ENCODE measurements around the gene PCBP3. TPM values are rescaled to one million over a fixed set of nuclear protein-coding genes. Genes with fewer than 3 reads are reported as not detected.
"Not testable (repeated sequence)": the region's sequence is repeated elsewhere in the genome, so short reads cannot be mapped to it uniquely, and the experiment has no call there.

Gene PCBP3
- total RNA-seq, 1 experiment from 2014 or later = 3.7 TPM

DNA sequence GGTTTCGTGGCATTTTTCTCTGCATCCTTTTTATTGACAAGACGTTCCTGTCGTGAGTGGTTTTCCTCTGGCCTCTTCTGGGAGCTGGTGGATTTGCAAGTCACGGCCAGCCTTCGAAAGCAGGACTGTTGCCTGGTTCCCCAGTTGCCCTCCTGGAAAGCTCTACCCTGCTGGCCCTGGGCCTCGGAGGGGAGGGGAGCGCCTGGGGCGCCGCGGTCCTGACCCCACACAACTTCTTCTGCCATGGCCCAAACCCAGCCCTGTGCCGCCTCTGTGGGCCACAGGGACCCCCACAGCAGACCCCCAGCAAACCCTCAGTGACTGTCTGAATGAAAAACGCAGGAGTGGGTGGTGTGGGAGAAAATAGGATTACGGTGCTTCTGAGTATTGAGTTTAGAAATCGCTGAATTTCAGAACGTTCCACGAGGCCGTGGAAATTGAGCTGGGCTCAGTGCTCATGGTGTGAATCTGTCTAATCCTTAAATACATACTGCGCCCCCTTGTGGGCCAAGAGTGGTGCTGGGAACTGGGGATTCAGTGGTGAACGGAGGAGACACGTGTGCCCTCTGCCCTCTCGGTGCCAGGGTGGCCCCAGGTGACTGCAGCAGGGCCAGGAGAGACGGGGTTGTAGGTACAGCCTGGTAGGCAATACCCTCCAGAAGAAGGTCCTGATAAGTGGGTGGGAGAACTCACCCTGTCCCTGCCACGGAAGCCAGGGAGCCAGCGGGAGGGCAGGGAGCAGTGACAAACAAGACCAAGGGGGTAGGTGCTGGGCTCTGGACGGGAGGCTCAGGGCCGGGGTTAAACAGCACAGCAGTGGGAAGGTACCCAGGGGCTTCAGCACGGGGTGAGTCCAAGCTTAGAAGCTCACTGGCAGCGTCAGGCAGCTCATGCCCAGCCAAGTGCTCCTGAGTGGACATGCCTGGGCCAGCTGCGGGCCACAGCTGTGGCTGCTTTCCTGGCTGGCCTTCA is 236.9 kb downstream of the PCBP3 start:
- no TSS peak for BruUV-seq (replicated peaks)
- Mint-ChIP-seq H3K27me3 (ENCODE audit: insufficient read depth, unreplicated experiment) (no peaks in the 10 kb centered on the region), H3K4me3 (ENCODE audit: unreplicated experiment) (peak overlapping the region; percentile 18), H3K36me3 (ENCODE audit: insufficient read depth, unreplicated experiment) (peaks cover 5% of the 10 kb centered on the region), H3K4me1 (ENCODE audit: insufficient read depth, unreplicated experiment) (peaks cover 9% of the 10 kb centered on the region), H3K27ac (ENCODE audit: low read depth, unreplicated experiment) (peak overlapping the region; percentile 67), H3K9me3 (ENCODE audit: unreplicated experiment) (no peaks in the 10 kb centered on the region)
- ChIA-PET CTCF (interaction anchor here (0.5 to 1.9 kb wide), 14 partner anchors 9 to 766 kb away, joined by 3 to 7 read pairs (median 4); no protein-coding TSS in a partner anchor), POLR2A (interaction anchor here (1.2 kb wide), 1 partner anchor 27 kb away, joined by 3 read pairs; no protein-coding TSS in a partner anchor)
- peak; percentile 93 for DNase-seq (ENCODE audit: unreplicated experiment)
- TF ChIP-seq, protein P1, sequence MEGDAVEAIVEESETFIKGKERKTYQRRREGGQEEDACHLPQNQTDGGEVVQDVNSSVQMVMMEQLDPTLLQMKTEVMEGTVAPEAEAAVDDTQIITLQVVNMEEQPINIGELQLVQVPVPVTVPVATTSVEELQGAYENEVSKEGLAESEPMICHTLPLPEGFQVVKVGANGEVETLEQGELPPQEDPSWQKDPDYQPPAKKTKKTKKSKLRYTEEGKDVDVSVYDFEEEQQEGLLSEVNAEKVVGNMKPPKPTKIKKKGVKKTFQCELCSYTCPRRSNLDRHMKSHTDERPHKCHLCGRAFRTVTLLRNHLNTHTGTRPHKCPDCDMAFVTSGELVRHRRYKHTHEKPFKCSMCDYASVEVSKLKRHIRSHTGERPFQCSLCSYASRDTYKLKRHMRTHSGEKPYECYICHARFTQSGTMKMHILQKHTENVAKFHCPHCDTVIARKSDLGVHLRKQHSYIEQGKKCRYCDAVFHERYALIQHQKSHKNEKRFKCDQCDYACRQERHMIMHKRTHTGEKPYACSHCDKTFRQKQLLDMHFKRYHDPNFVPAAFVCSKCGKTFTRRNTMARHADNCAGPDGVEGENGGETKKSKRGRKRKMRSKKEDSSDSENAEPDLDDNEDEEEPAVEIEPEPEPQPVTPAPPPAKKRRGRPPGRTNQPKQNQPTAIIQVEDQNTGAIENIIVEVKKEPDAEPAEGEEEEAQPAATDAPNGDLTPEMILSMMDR (IDR thresholded peaks at IDR 0.05; ENCODE audit: unreplicated experiment) = peak; percentile 49
- intact Hi-C loops (cut with micrococcal nuclease) = loop anchor here (5.0 kb wide), 1 partner anchor 328 kb away; no protein-coding TSS in a partner anchor

DNA sequence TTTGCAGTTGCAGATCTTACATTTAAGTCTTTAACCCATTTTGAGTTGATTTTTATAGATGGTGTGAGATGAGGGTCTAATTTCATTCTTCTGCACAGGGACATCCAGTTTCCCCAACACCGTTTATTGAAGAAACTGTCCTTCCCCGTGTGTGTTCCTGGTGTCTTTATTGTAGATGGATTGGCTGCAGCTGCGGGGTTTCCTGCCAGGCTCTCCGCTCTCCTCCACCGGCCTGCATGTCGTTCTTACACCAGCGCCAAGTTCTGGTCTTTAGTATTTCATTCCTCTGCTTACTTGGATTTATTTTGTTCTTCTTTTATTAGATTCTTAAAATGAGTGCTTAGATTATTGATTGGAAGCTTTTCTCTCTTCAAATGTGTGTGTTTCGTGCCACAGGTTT is 239.1 kb downstream of the PCBP3 start:
- no peaks in the 10 kb centered on the region for H3K9me3 Mint-ChIP-seq (ENCODE audit: unreplicated experiment)
- no peak overlapping the region for H3K4me3 Mint-ChIP-seq (ENCODE audit: unreplicated experiment)
- TF ChIP-seq, protein P1 (IDR thresholded peaks at IDR 0.05; ENCODE audit: unreplicated experiment) = no peak
- peaks cover 15% of the 10 kb centered on the region for H3K4me1 Mint-ChIP-seq (ENCODE audit: insufficient read depth, unreplicated experiment)
- peaks cover 5% of the 10 kb centered on the region for H3K36me3 Mint-ChIP-seq (ENCODE audit: insufficient read depth, unreplicated experiment)
- no peaks in the 10 kb centered on the region for H3K27me3 Mint-ChIP-seq (ENCODE audit: insufficient read depth, unreplicated experiment)
- DNase-seq (ENCODE audit: unreplicated experiment) = no peak
- no peak overlapping the region for H3K27ac Mint-ChIP-seq (ENCODE audit: low read depth, unreplicated experiment)
- intact Hi-C loops (cut with micrococcal nuclease) = loop anchor here (5.0 kb wide), 1 partner anchor 330 kb away; no protein-coding TSS in a partner anchor
- CTCF ChIA-PET = interaction anchor here (0.6 to 0.7 kb wide), 4 partner anchors 64 to 173 kb away, joined by 3 read pairs; no protein-coding TSS in a partner anchor
- POLR2A ChIA-PET = interaction anchor here (0.5 kb wide), 1 partner anchor 25 kb away, joined by 3 read pairs; no protein-coding TSS in a partner anchor
- BruUV-seq (replicated peaks) = no TSS peak

DNA sequence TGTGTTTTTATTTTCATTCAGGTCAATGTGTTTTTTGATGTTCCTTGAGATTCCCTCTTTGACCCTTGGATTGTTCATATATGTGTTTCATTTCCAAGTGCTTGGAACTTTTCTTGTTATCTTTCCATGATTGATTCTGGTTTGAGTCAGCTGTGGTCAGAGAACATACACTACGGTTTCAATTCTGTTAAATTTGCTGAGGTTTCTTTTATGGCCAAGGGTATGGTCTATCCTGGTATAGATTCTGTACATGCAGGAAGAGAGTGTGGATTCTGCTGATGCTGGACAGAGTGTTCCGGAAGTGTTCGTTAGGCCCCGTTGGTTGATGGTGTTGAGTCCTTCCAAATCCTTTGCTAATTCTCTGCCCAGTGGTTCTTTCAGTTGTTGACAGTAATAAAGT is 239.6 kb downstream of the PCBP3 start:
- no peak for DNase-seq (ENCODE audit: unreplicated experiment)
- intact Hi-C loops (cut with micrococcal nuclease) = loop anchor here (5.0 kb wide), 1 partner anchor 331 kb away; no protein-coding TSS in a partner anchor
- TF ChIP-seq, protein P1 (IDR thresholded peaks at IDR 0.05; ENCODE audit: unreplicated experiment) = no peak
- Mint-ChIP-seq H3K4me3 (ENCODE audit: unreplicated experiment) (no peak overlapping the region), H3K27ac (ENCODE audit: low read depth, unreplicated experiment) (no peak overlapping the region), H3K36me3 (ENCODE audit: insufficient read depth, unreplicated experiment) (peaks cover 5% of the 10 kb centered on the region), H3K27me3 (ENCODE audit: insufficient read depth, unreplicated experiment) (no peaks in the 10 kb centered on the region), H3K9me3 (ENCODE audit: unreplicated experiment) (no peaks in the 10 kb centered on the region), H3K4me1 (ENCODE audit: insufficient read depth, unreplicated experiment) (peaks cover 15% of the 10 kb centered on the region)
- ChIA-PET POLR2A (no interaction called here), CTCF (no interaction called here)
- BruUV-seq (replicated peaks) = no TSS peak

DNA sequence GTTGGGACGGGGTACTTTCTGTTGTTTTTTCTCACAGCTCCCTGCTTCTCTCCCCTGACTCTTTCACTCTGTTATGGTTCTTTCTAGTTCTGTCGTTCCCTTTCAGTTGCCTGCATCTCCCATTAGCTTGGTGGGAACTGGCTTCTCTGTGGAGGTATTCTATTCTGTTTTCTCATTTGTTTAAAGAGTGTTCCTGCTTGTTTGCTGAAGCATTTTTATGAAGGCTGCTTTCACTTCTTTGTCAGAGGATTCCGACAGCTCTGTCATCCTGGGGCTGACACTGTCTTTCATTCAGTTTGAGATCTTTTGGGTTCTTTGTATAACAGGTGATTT is 242.0 kb downstream of the PCBP3 start:
- no TSS peak for BruUV-seq (replicated peaks)
- no peak overlapping the region for H3K4me3 Mint-ChIP-seq (ENCODE audit: unreplicated experiment)
- no peak for DNase-seq (ENCODE audit: unreplicated experiment)
- H3K36me3 Mint-ChIP-seq (ENCODE audit: insufficient read depth, unreplicated experiment) = peaks cover 5% of the 10 kb centered on the region
- H3K9me3 Mint-ChIP-seq (ENCODE audit: unreplicated experiment) = no peaks in the 10 kb centered on the region
- intact Hi-C loops (cut with micrococcal nuclease) = no loop called here
- ChIA-PET CTCF (interaction anchor here (0.5 kb wide), 1 partner anchor 330 kb away, joined by 3 read pairs; no protein-coding TSS in a partner anchor), POLR2A (no interaction called here)
- peaks cover 5% of the 10 kb centered on the region for H3K27me3 Mint-ChIP-seq (ENCODE audit: insufficient read depth, unreplicated experiment)
- no peak overlapping the region for H3K27ac Mint-ChIP-seq (ENCODE audit: low read depth, unreplicated experiment)
- H3K4me1 Mint-ChIP-seq (ENCODE audit: insufficient read depth, unreplicated experiment) = peaks cover 12% of the 10 kb centered on the region
- TF ChIP-seq, protein P1 (IDR thresholded peaks at IDR 0.05; ENCODE audit: unreplicated experiment) = no peak

DNA sequence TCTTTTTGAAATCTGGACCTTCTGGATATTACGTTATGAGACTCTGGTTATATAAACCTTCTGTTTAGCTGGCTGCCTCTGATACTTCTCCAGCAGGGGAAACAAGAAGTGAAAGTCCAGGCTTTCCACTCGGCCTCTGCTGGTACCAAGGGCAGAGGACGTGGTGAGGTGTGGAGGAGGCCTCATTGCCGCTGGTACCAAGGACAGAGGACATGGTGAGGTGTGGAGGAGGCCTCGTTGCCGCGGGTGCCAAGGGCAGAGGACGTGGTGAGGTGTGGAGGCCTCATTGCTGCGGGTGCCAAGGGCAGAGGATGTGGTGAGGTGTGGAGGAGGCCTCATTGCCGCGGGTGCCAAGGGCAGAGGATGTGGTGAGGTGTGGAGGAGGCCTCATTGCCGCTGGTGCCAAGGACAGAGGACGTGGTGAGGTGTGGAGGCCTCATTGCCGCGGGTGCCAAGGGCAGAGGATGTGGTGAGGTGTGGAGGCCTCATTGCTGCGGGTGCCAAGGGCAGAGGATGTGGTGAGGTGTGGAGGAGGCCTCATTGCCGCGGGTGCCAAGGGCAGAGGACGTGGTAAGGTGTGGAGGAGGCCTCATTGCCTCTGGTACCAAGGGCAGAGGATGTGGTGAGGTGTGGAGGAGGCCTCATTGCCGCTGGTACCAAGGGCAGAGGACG is 242.5 kb downstream of the PCBP3 start:
- peaks cover 10% of the 10 kb centered on the region for H3K27me3 Mint-ChIP-seq (ENCODE audit: insufficient read depth, unreplicated experiment)
- POLR2A ChIA-PET; DNase-seq (ENCODE audit: unreplicated experiment); H3K27ac Mint-ChIP-seq (ENCODE audit: low read depth, unreplicated experiment); H3K36me3 Mint-ChIP-seq (ENCODE audit: insufficient read depth, unreplicated experiment); intact Hi-C loops (cut with micrococcal nuclease); BruUV-seq (replicated peaks); H3K4me3 Mint-ChIP-seq (ENCODE audit: unreplicated experiment); H3K4me1 Mint-ChIP-seq (ENCODE audit: insufficient read depth, unreplicated experiment); H3K9me3 Mint-ChIP-seq (ENCODE audit: unreplicated experiment): not testable (repeated sequence)
- CTCF ChIA-PET = interaction anchor here (0.5 kb wide), 1 partner anchor 331 kb away, joined by 3 read pairs; no protein-coding TSS in a partner anchor
